Hypothalamus (tissue), 51 donors: ENCODE measurements around the gene TCERG1L.
"Not testable (repeated sequence)": the region's sequence is repeated elsewhere in the genome, so short reads cannot be mapped to it uniquely, and the experiment has no call there.

Source experiments
- DNase-seq, 51 donors: peaks; one replicate each; lab custom pipeline; 2025; lab: John Stamatoyannopoulos, UW

TCERG1L gene

GRCh38 chr10:131150126-131150525, 161.4 kb downstream of the TCERG1L start:
- no peak for DNase-seq

DNA sequence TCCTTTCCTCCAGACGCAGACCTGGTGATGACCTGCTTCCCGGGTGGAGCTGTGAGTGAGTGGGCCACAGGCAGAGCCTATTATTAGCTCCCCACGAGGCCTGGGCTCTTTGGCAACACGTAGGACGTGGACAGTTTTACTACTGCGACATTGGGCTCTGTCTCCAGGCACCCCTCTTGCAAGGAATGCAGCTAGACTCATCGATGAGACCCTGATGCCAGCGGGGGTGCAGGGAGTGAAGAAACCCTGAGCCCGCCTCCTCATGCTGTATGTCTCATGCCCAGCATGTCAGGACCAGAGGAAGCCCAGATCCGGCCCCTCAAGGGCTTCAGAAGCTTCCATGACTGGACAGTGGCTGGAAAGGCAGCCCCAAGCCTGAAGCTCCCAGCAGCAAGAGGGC, 161.9 kb downstream of the TCERG1L start:
- DNase-seq, result no peak

DNA sequence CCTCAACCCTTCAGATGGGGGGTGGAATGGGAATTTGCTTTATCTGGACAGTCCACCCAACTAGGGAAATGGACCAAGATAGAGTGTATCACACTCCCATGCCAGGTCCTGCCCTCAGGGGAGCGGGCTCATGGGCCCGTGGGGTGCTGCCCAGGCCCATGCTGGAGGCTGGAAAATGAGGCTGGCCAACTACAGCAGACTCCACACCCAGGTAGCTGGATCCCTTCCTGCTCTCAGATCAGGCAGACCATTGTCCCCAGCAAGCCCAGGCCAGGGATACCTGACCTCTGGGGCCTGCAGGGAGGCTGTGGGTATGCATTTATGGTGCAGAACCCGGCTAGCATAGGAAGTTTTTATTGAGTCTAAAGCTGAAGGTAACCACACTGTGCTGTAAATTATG, 162.4 kb downstream of the TCERG1L start:
- no peak for DNase-seq

GRCh38 chr10:131148270-131148669, 163.3 kb downstream of the TCERG1L start:
- DNase-seq, result no peak

DNA sequence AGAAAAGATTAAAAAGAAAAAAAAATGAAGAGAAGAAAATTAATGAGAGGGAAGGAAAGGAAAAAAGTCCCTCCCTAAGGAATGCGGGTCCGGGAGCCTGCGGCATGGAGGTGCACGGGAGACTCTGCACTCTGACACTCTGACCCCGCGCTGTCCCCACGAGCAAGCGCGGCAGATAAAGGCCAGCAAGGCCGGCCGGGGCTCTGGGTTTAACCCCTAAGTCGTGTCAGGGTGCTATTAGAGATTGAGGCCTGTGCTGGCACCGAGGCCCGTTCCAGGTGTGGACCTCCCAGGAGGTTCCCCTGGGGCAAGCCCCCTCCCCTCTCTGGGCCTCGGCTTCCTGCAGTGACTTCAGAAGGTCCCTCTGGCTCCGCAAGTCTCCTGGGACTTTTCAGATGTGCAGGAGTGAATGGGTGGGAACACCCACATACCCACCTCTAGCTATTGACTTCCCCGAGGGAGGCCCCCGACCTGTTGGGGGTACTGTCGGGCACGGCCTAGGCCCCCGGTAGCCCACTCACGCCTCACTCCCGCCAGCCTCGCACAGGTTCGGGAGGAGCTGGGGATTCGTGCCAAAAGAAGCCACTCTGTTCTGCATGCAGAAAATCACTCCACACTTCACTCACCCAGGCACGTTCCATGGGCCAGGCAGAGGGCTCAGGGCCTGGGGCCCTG, 164.1 kb downstream of the TCERG1L start:
- DNase-seq, result no peak

DNA sequence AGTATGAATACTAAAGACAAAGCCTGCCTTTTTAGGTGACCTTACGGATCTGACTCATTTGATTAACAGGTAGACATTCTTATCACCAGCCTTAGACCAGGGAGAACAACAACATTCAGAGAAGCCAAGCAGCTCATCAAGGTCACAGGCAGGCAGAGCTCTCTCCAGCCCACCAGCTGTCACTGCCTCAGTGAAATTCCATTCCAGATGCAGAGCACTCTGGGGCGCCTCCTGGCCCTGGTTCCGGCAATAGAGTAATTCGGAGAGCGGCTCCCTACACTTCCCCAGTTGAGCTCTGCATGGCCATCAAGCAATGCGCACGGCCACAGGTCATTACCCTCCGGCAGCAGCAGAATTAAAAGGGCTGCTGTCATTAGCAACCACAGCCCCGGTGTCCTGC, 164.7 kb downstream of the TCERG1L start:
- no peak for DNase-seq

DNA sequence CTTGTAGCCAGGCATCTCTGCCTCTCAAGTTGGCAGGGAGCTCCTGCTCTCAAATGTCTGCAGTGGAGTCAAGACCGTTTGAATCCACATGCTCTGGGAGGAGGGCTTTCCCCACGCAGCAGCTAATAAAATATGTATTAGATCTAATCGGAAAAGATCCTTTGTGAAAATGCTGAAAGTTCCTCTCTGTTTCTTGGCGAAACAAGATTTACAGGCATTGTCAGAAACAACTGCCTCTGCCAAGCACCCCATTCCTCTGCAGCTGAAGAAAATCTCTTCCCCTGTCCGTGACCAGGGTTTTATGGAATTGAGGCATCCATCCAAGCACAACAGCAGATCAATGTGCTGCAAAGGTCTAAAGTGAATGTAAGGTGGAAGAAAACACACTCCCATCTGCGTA, 165.8 kb downstream of the TCERG1L start:
- no peak for DNase-seq

DNA sequence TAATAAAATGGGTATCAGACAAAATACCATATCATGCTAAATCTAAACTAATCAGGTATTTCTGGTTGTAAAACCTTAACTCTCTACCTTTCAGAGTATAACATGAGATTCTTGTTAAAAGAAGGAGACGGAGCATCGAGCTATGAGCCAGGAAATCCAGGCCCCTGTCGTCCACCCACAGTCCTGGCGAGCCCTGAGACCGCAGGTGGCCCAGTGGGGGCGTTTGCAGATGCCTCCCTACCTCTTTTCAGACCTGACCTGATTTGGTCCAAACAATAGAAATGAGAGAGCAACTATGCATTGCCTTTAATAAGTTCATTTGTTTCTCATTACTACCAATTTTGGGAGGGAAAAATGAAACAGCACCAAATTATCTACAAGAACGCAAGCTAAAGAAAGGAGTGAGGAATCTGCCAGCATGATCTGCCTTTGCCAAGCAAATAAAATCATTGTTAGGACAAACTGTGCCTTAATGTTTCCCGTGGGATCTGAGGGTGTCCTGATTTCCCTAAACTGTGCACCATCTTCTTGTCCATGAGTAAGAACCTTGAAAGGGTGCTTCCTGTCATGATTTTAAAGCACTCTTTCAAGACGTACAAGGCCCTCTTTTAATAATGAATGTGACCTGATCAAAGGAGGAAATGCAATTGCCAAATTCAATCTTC, 166.7 kb downstream of the TCERG1L start:
- DNase-seq, result no peak

GRCh38 chr10:131144196-131144595, 167.3 kb downstream of the TCERG1L start:
- DNase-seq, result no peak

DNA sequence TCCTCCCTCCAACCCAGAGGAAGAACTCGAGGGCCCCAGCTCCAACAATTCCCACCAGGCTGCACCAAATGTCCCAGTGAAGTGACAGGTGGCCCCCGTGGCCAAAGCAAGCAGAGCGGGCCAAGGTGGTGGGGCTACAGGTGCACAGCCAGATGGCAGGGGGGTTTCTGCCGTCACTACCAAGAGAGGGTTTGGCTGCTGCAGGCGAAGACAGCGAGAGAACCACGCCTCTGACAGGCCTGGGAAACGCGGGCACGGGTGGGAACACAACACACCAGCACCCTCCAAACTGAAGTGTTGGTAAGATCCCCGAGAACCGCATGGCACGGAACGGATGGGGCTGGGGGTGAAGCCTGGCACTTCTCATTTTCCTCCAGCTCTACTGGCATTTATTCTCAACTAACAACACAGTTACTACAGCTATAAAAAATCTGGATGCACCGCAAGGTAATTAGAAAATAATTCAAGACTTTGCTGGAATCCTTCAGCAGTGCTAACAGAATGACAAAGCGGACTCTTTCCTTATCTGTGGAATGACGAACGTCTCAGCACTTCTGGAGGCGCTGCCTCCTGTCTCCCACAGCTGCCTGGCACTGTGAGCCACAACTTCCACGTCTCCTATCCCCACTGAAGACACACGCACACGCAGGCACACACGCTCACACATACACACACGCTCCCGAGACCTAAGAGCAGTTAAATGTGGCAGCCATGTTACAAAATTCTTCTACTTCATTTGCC, 167.9 kb downstream of the TCERG1L start:
- DNase-seq, result no peak

- DNase-seq, result no peak
Measured at GRCh38 chr10:131142517-131143380, 168.8 kb downstream of the TCERG1L start.

DNA sequence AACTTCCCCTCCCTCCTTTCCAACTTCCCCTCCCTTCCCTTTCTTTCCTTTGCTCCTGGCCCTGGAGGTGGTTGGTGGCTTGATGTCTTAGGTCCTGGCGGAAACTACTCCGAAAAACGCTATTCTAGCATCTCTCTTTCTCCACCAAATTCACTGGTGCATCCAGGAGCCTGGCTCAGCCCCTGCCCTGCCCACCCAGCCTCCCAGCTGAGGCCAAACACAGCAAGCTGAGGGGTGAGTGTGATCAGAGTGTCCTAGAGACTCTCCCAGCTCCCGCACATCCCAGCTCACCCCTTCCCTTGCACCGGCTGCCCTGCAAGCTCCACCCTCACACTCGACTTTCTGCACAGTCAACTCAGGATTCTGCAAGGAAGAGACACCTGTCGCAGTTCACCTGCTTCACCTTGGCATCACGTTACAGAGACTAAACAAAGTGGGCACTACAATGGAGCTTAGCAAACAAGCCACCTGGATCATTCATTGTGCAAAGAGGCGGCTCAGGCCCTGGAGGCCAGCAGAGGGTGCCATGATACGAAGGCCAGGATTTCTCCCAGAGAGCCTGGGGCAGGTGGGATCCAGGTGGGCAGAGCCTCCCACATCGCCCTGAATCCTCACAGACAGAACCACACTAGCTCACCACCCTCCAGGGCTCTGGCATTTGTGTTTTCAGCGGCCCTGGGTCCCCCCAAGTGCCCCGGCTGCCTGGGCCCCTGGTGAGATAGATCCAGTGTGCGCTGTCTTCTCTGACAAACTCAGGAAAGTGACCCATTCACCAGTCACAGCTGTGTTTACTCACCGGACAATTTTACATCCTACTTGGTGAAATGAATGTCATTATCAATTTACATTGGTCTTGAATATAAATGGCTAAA, 169.6 kb downstream of the TCERG1L start:
- DNase-seq, result no peak

DNA sequence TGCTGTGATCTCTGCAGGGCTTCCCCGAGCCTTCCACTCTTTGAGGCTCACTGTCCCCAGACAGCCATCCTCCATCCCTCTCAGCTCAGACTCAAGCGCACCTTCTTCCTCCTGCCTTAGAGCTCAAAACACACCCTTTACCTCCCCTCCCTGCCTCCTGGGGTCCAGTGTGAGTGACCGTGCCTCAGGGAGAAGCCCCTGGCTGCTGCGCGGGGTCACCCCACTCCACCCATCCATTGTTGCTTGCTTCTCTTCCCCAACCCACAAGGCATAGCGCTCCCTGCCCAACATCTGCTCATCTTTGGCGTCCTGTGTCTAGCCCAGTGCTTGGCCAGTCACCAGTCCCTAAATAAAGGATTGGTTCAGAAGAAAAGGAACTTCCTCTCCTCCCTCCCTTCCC, 170.3 kb downstream of the TCERG1L start:
- no peak for DNase-seq

DNA sequence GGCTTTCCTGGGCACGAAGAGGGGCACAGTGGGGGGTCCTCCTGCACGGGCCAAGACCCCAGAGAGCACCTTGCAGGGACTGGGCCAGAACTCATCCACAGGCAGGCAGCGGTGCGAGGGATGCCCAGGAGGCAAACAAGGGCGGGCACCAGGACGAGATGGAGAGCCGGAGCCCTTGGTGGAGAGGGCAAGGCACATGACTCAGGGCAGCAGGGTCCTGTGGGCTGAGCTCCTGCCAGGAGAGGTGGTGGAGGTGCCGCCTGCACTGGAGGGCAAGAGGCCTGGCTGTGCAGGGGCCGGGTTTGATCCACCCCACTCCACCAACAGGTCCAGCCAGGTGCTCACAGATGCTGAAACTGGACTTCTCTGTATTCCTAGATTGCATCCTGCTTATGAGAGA, 170.9 kb downstream of the TCERG1L start:
- no peak for DNase-seq

DNA sequence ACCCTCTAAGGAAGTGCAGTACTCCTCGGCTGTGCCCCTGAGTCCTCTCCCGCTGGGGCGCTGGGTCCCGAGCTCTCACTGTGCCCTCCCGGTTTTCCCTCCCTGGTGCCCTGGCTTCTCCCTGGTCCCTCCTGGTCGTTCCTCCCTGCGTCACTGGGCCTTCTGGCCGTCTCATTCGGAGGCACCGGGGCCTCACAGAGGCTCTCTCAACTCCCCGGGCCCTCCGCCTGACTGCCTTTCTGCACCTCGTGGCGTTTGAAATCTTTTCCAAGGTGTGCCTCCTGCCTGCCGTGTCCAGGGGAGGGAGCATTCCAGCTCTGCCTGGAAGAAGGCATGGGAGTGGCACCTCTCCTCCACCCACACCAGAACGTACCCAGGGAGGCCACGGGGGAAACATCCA, 174.3 kb downstream of the TCERG1L start:
- no peak for DNase-seq

DNA sequence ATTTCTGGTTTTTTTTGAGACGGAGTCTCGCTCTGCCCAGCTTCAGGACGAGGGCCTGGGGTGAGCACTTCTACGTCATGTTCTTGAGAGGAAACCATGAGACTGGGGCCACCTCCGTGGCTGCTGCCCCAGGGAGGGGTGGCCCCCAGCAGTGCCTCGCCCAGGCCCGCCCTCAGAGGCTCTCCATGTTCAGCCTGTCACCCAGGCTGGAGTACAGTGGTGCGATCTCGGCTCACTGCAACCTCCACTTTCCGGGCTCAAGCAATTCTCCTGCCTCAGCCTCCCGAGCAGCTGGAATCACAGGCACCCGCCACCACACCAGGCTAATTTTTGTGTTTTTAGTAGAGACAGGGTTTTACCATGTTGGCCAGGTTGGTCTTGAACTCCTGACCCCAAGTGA, 175.2 kb downstream of the TCERG1L start:
- DNase-seq, result not testable (repeated sequence)

- no peak for DNase-seq
Measured at GRCh38 chr10:131135716-131136115, 175.8 kb downstream of the TCERG1L start.

- no peak for DNase-seq
Measured at GRCh38 chr10:131134651-131135050, 176.9 kb downstream of the TCERG1L start.

- DNase-seq, result no peak
Measured at GRCh38 chr10:131134001-131134576, 177.4 kb downstream of the TCERG1L start.

DNA sequence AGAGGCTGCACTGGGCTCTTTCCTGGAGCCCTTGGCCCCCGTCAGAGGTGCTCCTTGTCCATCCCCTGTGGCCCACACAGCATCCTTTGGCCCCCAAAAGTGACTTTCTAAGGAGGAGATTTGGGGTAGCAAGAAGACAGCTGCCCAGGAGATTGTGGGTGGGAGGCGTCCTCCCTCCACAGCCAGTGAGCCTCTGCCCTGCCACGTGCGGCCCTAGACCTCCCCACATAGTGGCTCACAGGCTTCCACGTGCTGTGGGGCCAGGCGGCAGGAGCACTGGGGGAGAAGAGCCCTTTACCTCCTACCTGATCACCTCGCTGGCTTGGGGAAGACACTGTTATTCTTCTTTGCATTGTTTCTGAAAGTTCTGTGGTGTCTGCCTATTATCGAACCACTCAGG, 178.8 kb downstream of the TCERG1L start:
- DNase-seq, result no peak
